GM18498 (cell line): ENCODE results near the gene TCP10L.
"Not testable (repeated sequence)": the region's sequence is repeated elsewhere in the genome, so short reads cannot be mapped to it uniquely, and the experiment has no call there.

Experiments
- ATAC-seq: cut with Tn5 transposase; IDR thresholded peaks from one replicate; pipeline ENCODE4 v1.9.1; 2021; ENCODE audit warnings: mild to moderate bottlenecking, moderate library complexity; ENCODE audit not compliant: unreplicated experiment

The TCP10L gene

DNA sequence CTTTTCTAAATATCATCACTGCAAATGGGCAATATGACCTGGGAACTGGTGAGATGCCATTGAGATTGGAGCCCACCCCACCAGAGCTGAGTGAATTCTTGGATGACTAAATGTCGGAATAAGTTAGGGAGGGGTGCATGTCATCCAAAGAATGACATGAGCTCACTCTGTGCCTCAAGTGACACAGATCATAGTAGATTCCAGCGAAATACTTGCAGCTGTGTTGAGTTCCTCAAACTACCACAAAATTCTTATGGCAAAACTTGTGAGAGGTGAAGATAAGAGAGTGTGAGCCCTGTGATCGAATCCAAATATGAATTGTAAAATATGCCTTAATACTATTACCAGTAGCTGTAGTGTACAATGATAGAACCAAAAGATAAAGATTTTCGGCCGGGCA, 2.3 kb upstream of the TCP10L start:
- ATAC-seq = no peak

DNA sequence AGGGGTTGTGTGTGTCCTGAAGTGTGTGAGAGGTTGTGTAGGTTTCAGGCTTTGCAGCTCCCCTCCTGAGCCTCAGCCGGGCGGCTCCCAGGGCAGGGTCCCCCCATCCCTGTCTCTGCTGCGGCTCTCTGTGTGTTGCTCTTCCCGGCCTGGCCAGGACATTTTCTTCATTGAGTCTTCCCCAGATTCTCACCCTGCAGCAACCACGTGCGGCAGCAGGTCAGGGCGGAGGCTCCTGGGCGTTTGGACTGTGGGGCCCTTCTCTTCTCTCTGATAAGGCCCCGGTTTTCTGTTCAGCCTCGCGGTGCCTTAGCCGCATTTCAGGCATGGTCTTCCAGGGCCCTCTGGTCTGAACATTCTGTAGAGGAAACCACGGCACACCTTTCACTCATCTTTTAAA, 1.8 kb upstream of the TCP10L start:
- no peak for ATAC-seq

DNA sequence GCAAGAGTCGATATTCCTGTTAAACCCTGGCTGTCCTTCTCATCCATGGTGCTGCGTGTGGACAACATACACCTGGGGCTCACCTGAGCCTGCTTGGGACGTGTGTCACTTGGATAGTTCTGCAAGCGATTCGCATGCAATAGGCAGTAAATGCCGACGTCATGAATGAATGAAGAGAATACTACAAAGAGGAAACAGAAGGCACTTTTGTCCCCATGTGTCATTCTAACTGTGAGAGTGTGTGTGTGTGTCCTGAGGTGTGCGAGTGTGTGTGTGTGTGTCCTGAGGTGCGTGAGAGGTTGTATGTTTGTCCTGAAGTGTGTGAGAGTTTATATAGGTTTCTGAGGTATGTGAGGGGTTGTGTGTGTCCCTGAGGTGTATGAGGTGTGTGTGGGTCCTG, 647 bp upstream of the TCP10L start:
- no peak for ATAC-seq

DNA sequence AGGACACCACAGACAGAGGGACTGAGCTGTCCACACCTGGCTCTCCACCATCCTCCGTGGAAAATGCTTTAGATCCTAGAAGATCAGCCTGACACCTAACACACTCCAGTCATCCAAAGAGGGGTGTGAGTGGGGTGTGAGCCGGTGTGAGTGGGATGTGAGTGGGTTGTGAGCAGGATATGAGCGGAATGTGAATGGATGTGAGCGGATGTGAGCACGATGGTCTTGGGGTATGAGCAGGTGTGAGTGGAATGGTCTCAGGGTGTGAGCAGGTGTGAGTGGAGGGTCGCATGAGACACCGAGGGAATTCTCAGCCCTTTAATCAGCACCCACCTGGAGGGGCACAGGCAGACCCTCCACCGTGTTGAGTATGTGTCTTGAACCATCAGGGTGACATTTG, 851 bp downstream of the TCP10L start:
- ATAC-seq = no peak

DNA sequence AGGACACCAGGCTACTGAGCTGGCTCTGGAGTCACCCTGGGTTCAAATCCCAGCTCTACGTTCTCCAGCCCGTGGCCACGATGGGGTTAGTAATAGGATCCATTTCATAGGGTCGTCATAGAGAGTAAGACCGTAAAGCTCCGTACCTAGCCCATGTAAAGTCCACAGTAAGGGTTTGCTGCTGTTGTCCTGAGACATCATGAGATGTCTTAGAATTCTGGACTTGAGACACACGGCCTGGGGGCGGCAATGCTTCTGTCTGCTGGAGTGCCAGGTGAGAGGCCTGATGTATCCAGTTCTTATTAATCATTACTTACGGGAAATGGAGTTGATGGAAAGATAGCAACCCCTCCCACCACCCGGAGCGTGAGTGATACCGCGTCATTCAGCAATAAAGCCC, 3.6 kb downstream of the TCP10L start:
- ATAC-seq = no peak

DNA sequence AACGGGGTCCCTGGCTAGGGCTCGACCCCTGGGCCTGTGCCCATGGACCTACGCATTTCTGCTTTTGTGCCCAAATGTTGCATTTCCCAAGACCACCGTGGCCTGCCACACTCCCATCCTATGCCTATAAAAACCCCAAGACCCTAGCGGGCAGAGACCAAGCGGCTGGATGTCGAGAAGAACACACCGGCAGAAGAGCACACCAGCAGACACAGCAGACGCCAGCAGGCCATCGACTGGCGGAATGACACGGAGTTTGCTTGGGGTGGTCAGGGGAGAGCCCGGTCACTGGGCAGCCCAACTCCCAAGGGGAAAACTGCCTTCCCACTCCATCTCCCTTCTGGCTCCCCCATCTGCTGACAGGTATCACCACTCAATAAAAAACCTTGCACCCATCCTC, 4.4 kb downstream of the TCP10L start:
- ATAC-seq = no peak

DNA sequence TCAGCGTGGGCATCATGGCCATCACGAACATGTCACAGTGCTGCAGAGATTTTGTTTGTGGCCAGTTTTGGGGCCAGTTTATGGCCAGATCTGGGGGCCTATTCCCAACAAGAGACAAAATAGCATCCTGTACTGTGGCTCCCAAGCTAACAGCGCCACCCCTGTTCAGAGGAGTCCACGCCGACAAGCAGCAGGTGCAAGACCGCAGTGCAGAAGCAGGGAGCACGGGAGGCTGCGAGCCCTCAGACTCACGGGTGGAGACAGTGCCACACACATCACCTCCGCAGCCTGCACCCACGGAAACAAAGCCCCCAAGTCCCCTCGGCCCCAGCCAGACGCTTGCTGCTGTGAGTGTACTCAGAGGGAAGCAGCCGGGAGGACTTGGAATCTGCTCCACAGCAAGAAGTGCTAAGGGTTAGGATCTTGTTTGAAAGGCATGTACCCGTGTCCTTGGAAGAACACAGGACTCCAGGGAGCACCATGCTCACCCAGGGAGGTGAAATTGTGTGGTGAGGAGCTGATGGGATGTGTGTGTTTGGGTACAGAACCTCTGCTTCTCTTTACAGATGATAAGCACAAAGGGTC, 7.1 kb downstream of the TCP10L start:
- ATAC-seq = no peak

DNA sequence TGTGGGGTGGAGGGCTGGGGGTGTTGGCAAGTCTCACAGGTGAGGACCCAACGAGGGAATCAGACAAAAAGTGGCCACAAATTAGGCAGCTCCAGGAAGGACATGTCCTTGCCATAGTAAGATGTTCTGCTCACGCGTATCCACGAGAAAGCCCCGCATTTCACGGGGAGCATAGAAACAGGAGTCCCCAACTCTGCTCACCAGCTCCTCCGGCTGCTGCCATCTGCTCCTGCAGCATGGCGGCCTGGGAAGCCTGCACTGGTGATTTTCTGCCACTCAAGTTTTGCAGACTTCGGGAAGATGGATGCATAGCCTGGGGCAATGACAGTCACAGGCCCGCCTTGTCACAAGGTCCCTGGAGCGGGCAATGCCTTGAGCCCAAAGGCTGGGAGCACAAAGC, 9.3 kb downstream of the TCP10L start:
- no peak for ATAC-seq

DNA sequence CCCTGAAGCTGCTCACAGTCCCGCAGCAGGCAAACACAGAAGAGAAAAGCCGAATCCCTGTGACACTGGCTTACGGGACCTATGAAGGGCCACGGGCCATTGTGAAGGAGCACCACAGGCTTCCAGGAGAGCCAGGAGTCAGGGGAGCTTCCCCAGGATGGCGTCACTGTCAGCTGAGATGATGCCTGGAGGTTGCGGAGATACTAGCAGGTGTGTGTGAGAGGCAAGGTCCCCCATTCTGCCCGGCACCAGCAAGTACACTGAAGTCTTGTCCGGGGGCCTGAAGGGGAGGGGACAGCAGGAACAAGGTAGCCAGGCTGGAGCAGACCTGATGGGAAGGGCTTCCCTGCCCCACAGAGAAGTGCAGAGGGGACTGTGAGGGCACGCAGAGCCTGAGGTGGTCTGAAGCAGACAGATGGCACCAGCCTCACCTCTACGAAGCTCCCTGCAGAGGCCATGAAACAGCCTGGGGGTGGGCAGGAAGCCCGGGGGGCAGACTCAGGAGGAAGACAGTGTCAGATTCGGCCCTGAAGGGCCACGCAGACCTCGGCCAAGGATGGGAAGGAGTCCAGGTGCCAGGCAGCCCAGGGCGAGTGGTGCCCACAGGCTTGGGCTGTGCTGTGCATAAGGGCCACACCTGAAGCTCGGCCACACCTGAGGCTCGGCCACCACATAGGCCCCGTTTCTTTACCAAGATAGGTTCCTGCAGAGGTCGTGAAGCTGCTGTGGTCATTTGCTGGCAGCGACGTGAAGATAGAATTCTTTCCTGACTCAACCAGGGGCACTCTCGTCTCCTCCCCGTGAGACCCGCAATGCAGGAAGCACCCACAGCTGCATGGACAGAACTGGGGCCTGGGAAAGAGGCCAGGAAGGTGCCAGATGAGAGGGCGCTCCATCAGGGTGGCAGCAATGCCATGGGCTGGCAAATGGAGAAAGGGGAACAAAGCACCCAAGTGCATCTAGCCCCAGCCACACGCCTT, 10.1 kb downstream of the TCP10L start:
- no peak for ATAC-seq

DNA sequence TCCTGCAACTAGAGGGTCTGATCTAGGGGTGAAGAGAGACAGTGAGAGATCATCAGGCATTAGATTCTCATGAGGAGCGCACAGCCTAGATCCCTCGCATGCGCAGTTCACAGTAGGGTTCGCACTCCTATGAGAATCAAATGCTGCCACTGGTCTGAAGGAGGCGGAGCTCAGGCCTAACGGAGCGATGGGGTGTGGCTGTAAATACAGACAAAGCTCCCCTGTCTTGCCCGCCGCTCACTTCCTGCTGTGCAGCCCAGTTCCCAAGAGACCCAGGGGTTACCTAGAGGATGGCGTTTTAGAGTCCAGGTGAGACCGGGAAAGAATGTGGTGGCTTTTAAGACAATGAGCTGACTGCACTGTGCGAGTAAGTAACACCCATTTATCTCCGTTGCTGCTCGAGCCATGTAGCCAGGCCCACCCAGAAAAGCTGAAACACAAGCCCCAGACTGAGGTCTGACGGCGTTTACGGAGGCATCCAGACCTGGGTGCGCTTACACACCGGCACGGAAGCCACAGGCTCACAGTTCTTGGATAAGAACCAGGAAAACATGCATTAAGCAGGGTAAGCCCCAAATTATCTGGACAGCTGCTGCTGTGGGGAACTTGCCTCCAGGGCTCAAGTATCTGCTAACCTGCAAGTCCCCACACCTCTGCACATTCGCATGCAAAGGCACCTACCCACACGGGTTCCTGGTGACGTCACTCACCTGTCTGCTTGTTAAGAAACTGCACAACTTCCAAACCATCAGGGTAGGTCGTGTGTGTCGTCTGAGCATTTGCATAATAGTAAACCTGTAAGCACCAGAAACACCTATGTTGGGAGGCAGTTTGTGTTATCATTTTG, 12.5 kb downstream of the TCP10L start:
- ATAC-seq = no peak

DNA sequence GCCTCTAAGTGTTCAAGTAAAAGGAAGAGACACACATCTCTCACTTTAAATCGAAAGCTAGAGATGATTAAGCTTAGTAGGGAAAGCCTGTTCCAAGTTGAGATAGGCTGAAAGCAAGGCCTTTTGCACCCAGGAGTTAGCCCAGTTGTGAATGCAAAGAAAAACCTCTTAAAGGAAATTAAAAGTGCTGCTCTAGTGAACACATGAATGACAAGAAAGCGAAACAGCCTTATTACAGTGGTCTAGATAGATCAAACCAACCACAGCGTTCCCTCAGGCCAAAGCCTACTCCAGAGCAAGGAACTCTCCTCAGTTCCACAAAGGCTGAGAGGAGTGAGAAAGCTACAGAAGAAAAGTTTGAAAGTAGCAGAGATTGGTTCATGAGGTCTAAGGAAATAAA, 14.9 kb downstream of the TCP10L start:
- no peak for ATAC-seq

DNA sequence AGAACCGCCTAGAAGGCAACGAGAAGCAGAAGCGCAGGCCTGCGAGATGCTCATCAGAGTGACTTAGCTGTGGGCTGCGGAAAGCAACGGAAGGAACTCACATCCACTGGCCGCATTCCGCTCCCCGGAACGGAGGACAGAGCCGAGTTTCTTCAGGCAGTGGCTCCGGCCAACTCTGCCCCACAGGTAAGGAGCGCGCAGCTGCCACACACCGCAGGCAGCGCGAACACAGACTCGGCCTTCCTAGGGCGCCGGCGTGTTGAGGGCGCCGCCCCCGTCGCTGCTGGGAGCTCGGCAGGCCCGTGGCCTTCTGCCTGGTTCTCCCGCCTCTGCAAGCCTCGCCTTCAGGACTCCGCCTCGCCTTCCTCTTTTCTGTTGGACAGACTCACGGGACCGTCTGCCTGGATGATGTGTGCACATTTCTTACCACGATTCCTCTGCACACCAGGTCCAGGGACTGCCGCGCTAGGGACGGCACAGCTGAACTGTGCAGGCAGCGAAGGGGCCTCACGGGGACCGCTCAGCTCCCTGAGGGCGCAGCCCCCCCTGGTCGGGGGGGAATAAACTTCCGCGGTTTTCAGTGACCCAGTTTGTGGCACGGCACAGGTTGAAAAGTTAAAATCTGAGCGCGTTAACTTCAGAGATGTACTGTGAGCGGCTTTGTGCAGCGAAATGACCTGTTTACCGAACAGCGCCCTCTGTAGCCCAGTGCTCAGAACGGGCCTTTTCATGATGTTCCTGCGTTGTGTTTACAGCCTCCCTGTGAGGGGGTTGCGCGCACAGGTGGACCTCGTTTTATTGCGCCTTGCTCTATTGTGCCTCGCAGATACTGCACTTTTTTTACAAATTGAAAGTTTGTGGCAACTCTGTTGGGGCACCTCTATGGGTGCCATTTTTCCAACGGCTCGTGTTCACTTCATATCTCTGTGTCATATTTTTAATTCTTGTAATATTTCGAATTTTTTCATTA, 15.8 kb downstream of the TCP10L start:
- peak; percentile 84 for ATAC-seq

DNA sequence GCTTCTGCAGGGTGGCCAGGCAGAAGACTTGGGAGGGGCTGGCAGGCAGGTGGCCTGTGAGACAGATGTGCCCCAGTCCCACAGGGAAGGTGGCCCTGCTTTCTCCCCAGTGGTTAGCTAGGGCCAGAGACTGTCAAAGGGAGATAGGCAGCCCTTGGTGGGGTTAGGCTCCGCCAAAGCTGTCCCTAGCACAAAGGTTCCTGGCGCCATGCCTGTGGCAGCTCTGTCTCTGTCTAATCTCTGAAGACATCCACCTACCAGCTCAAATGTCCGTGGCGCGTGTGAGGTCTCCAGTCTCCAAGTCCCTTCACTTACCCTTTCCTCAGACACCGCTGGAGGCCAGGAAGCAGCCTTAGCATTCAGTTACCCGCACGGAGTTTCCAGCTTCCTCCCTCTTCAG, 17.7 kb downstream of the TCP10L start:
- ATAC-seq = no peak

DNA sequence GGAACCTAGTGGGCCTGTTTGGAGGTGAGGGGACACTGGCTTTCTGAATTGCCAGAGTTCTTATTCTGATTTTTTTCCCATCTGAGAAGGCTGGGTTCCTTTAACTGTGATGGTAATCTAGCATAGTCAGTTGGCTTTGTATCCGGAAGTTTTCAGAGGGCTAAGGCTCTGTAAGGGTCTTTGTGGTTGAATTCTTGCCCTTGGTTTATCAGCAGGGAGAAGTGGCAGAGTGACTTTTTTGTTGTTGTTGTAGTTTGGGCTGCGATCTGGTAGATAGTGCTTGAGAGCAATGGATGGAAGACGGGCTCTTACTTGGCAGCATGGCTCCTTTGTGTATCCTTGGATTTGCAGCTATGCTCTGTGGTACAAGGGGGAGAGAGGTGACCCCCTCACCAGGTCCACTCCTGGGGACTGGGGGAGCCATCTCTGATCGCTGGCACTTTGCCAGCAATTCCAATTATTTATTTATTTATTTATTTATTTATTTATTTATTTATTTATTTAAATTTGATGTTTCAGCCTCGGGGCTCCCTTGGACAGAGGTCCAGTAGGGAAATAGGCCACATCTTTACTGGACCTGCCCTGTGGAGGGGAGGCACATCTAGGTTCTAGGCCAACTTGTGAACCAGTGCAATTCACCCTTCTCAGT, 18.5 kb downstream of the TCP10L start:
- ATAC-seq = no peak

DNA sequence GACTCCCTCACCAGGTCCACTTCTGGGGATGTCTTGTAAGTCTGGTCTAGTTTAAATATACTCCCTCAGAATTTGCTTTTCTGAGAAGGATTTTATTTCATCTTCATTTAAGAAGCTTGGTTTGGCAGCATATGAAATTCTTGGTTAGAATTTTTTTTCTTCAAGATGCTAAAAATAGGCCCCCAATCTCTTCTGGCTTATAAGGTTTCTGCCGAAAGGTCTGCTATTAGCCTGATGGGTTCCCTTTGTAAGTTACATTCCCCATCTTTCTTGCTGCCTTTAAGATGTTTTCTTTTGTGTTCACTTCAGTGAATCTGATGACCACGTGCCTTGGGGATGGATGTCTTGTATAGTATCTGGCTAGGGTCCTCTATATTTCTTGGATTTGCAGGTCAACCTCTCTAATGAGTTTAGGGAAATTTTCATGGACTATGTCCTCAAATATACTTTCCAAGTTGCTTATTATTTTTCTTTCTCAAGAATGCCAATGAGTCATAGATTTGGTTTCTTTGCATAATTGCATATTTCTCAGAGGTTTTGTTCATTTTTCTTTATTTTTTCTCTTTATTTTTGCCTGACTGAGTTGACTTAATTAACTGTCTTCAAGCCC, 19.4 kb downstream of the TCP10L start:
- no peak for ATAC-seq

DNA sequence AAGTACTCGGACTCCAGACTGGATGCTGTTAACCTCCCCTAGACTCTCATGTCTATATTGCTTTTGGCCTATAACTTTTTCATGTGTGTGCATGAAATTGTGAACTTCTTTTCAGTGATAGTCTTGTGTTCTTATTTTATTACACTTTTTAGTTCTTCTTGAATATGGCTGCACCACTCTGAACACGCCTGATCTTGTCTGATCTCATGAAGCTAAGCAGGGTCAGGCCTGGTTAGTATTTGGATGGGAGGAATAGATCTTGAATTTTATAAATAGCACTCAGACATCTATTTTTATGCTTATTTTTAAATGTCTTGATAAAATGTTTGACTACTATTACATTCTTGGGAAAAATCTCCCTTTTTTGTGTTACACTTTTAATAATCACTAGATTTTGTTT, 22.4 kb downstream of the TCP10L start:
- ATAC-seq = no peak

DNA sequence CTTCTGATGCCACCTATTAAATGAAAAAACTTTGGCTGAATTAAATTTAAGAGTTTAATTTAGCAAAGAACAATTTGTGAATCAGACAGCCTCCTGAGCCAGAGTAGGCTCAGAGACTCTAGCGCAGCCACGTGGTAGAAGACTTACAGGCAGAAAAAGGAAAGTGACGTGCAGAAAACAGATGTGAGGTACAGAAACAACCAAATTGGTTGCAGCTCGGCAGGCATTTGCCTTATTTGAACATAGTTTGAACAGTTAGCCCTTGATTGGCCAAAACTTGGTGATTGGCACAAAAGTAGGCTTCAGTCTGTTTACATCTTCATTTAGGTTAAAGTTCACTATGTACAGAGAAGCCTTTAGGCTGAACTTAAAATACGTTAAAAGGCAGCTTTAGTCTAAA, 22.9 kb downstream of the TCP10L start:
- no peak for ATAC-seq

DNA sequence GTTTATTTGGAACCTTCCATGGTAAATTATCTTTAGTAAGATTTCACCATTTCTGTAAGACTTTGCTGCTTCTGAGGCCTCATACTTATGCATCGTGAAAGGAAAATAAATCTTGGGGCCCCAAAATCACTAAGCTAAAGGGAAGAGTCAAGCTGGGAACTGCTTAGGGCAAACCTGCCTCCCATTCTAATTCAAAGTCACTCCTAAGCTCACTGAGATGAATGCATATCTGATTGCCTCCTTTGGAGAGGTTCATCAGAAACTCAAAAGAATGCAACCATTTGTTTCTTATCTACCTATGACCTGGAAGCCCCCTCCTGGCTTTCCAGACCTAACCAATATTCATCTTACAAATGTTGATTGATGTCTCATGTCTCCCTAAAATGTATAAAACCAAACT, 23.8 kb downstream of the TCP10L start:
- ATAC-seq = not testable (repeated sequence)

DNA sequence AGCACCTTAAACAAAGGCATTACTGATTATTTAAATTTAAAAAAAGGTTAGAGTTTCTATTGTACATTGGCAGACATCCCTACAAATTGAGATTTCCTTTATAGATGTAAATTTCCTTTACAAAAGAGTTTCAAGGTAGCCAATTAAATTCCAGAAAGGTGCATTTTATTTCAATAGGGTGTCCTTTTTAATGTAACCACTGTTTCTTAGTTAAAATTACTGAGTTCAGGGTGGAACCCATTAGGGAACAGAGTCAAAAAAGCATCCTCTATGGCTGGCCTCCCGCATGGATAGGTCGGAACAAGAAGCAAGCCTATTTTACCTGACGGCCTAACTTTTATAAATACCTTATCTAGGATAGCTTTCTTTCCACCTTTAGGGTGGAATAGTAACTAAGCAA, 24.4 kb downstream of the TCP10L start:
- ATAC-seq = no peak
